GM18517 (cell line): ENCODE measurements around the gene HRAS.
"Not testable (repeated sequence)": the region's sequence is repeated elsewhere in the genome, so short reads cannot be mapped to it uniquely, and the experiment has no call there.

Experiments
- ATAC-seq: cut with Tn5 transposase; IDR thresholded peaks from one replicate; pipeline ENCODE4 v1.9.1; 2021; ENCODE audit warnings: mild to moderate bottlenecking, moderate library complexity; ENCODE audit not compliant: unreplicated experiment

Gene HRAS

GRCh38 chr11:535519-536454 is at the start of gene HRAS:
Gene HRAS, minus strand, starts transcription at chr11:535576.
- ATAC-seq = peak; percentile 53

GRCh38 chr11:584287-584686 is 48.9 kb upstream of the HRAS start:
- ATAC-seq = no peak

GRCh38 chr11:581752-582151 is 46.4 kb upstream of the HRAS start:
- no peak for ATAC-seq

GRCh38 chr11:581342-581741 is 46.0 kb upstream of the HRAS start:
- no peak for ATAC-seq

GRCh38 chr11:579830-580601 is 44.6 kb upstream of the HRAS start:
- no peak for ATAC-seq

DNA sequence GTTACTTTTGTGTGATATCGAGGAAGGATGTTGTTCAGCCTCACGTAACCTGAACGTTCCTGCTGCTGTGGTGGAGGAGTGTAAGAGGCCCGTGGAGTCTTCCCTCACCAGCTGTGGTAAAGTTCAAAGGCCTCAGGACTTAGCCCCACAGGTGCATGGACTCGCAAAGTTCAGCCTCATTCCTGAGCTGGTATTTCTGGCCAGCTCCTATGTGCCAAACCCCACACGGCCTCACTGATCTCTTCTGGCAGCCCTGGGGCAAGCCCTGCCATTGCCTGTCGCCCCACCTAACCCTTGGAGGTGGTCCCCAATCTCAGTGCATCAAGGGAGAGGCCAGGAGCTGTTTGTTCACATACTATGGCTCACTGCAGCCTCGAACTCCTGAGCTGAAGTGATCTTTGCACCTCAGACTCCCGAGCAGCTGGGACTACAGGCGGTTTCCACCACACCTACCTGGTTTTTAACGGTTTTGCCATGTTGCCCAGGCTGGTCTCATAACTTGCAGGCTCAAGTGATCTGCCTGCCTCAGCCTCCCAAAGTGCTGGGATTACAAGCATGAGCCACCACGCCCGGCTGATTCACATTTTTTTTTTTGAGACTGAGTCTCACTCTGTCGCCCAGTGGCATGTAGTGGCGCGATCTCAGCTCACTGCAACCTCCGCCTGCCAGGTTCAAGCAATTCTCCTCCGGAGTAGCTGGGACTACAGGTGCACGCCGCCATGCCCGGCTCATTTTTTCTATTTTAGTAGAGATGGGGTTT is 43.1 kb upstream of the HRAS start:
- ATAC-seq = no peak

- no peak for ATAC-seq
These were observed 42.2 kb upstream of the HRAS start for GRCh38 chr11:577611-577894.

DNA sequence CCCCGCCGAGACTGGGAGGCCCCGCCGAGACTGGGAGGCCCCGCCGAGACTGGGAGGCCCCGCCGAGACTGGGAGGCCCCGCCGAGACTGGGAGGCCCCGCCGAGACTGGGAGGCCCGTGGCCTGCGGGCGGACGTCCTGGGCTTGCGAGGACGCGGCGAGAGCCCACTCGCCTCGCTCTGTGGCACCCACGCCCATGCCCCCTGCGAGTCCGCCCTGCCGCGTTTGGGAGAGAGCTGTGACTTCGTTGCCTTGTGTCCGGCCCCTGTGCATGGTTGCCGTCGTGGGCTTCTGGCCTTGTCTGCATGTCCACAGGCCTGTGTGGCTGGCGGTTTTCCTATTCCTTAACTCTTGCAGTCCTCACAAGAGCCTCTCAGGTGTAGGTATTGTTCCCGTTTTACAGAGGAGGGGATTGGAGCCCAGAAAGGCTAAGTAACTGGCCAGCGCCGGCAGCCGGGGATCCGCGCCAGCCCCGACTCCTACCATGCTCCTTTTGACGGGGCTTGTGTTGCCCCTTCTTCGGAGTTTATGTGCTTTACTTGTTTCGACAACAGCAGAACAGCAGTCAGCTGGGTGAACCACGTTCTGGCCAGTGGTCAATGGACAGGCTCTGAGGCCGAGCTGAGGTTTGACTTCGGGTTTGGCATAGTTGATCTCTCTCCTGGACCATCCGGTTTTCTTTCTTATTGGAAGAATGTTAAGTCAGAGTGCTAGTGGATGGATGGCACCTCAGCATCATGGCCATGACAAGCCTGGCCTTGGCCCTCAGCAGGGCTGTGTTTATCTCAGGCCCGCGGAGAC is 41.6 kb upstream of the HRAS start:
- ATAC-seq = no peak

- ATAC-seq = peak; percentile 91
These were observed 40.8 kb upstream of the HRAS start, which contains the start of gene PHRF1 for GRCh38 chr11:575996-576768. Gene PHRF1, plus strand, starts transcription at chr11:576470. Its CDS starts 5,043 bp downstream, at chr11:581513.

DNA sequence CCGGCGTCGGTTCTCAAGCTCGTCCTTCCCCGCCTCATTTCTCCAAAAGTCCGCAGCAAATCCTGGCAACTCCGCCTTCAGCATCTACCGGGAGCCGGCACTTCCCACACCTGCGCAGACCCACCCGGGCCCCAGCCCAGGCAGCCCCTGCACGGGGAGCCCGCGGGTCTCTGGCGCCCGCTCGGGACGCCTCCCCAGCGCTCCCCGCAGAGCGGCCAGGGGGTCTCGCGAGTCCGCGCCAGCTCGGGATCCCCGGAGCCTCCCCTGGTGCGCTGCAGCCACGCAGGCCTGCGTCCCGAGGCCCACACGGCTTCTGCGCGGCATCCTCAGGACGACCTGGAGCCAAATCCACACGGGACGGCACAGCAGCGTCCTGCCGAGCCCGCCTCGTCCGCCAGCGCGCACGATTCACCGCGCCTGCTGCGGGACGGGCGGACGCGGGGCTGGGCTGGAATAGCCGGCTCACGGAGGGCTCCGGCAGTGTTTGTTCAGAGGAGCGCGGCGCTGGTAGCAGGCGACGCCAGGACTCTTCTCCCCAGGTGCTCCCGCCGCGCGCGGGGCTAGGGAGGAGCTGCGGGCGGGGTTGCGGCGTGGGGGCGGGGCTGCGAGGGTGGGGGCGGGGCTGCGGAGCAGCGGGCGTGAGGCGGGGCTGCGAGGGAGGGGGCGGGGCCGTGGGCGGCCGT is 40.1 kb upstream of the HRAS start:
- ATAC-seq = no peak

- no peak for ATAC-seq
These were observed 39.4 kb upstream of the HRAS start for GRCh38 chr11:574632-575312.

- ATAC-seq = not testable (repeated sequence)
These were observed 38.7 kb upstream of the HRAS start for GRCh38 chr11:574031-574570.

DNA sequence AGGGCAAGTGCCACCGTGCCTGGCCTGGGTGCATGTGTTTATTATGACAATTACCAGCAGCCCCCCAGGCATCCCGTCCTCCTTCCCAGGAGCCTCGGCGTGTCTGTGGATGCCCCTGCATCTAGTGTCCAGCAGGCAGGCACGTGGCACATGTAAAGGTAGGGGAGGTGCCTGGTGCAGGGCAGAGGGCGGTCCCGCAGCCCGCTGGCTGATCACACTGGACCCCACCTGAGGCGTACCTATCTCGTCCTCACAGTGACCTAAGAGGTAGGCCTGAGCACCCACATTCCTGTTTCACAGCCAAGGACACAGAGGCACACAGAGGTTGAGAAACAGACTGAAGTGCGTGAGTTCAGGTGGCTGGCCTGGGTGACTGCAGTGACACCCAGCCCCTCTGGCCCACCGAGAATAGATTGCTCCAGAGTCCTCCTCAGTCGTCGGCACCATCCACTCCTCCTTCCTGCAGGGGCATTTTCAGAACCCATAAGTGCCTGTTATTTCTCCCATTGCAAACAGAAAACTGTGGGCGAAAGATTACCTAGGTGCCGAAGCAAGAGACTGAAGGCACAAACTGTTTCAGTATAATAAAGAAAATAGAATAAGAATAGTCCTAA is 37.9 kb upstream of the HRAS start:
- ATAC-seq = no peak

DNA sequence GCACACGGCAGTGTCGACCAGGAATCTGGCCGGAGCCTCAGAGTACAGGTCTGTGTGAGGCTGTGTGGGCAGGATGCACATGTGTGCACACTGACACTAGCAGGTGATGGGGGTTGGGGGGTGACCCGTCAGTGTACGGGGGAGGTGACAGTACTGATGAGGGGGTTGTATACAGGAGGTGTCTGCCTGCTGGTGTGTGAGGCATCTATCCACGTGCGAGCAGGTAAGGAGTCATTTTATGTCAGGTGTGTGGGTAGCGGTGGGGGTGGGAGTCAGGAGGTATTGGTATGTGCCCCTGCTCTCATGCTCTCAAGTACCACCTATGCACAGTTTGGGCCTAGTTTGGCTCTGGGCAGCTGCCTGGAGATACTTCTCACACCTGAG is 36.4 kb upstream of the HRAS start:
- ATAC-seq = no peak

- ATAC-seq = no peak
These were observed 33.9 kb upstream of the HRAS start for GRCh38 chr11:569158-569885.

- peak; percentile 86 for ATAC-seq
These were observed 33.2 kb upstream of the HRAS start for GRCh38 chr11:568306-569157.
